NCI-H2107 treated with DMSO at 0.1 percent for 48 hours (cell line): ENCODE measurements around the gene MFRP.

Experiments used
- DNase-seq: peaks from one replicate; lab custom pipeline; 2025; ENCODE audit not compliant: unreplicated experiment; lab: John Stamatoyannopoulos, UW

MFRP gene

GRCh38 chr11:119298726-119299125, 47.8 kb downstream of the MFRP start:
- DNase-seq: no peak

GRCh38 chr11:119297938-119298337, 48.6 kb downstream of the MFRP start:
- no peak for DNase-seq

- no peak for DNase-seq
Observed at GRCh38 chr11:119295178-119295577, 51.3 kb downstream of the MFRP start.

- no peak for DNase-seq
Observed at GRCh38 chr11:119293461-119293860, 53.0 kb downstream of the MFRP start.

- DNase-seq: no peak
Observed at GRCh38 chr11:119290894-119291497, 55.5 kb downstream of the MFRP start.
